Thyroid gland (tissue), 4 donors: ENCODE data around the gene ATP9B.

Experiments
- POLR2A ChIP-seq, 2 donors: fragments of 450-650 bp; IDR thresholded peaks; one replicate each; pipeline ENCODE4 v1.6.1; 2017; ENCODE audit warnings: antibody characterized with exemption in 2 of 2, mild to moderate bottlenecking in 2 of 2, moderate library complexity in 1 of 2
- TF ChIP-seq, protein P1 (sequence below), 6 experiments: fragments of 200-600 bp in 3 of 6; fragments of 450-650 bp in 3 of 6; sonication (generic) in 3 of 6; IDR thresholded peaks; one replicate each; pipeline ENCODE4 v1.5.1; 2016 to 2019; ENCODE audit warnings: antibody characterized with exemption in 6 of 6, mild to moderate bottlenecking in 2 of 6, inconsistent platforms in 1 of 6, moderate library complexity in 1 of 6

GRCh38 chr18:79413025-79413424 is 343.8 kb downstream of the ATP9B start:
- TF ChIP-seq, protein P1, sequence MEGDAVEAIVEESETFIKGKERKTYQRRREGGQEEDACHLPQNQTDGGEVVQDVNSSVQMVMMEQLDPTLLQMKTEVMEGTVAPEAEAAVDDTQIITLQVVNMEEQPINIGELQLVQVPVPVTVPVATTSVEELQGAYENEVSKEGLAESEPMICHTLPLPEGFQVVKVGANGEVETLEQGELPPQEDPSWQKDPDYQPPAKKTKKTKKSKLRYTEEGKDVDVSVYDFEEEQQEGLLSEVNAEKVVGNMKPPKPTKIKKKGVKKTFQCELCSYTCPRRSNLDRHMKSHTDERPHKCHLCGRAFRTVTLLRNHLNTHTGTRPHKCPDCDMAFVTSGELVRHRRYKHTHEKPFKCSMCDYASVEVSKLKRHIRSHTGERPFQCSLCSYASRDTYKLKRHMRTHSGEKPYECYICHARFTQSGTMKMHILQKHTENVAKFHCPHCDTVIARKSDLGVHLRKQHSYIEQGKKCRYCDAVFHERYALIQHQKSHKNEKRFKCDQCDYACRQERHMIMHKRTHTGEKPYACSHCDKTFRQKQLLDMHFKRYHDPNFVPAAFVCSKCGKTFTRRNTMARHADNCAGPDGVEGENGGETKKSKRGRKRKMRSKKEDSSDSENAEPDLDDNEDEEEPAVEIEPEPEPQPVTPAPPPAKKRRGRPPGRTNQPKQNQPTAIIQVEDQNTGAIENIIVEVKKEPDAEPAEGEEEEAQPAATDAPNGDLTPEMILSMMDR (IDR thresholded peaks at IDR 0.05): no peak
- no peak for TF ChIP-seq POLR2A (IDR thresholded peaks at IDR 0.05)
